Choroid plexus epithelial cell (primary cell): ENCODE measurements around the gene NPAP1.

Experiments used
- DNase-seq: peaks from one replicate; pipeline ENCODE4 v3.0.0-alpha.2; 2010; ENCODE audit warnings: low read depth
- H3K4me3 ChIP-seq: 2 replicates; pipeline ENCODE4 v1.5.1; 2011; ENCODE audit warnings: low read depth, mild to moderate bottlenecking, control low read depth, low read length, moderate library complexity
- TF ChIP-seq, protein P1 (sequence below): conservative IDR thresholded peaks from 2 replicates; pipeline ENCODE4 v1.5.1; 2011; ENCODE audit warnings: low read depth, mild to moderate bottlenecking, control low read depth, inconsistent platforms, low read length, moderate library complexity

NPAP1 gene

GRCh38 chr15:24696842-24697241 lies 21.3 kb downstream of the NPAP1 start:
- no peak for DNase-seq
- TF ChIP-seq, protein P1, sequence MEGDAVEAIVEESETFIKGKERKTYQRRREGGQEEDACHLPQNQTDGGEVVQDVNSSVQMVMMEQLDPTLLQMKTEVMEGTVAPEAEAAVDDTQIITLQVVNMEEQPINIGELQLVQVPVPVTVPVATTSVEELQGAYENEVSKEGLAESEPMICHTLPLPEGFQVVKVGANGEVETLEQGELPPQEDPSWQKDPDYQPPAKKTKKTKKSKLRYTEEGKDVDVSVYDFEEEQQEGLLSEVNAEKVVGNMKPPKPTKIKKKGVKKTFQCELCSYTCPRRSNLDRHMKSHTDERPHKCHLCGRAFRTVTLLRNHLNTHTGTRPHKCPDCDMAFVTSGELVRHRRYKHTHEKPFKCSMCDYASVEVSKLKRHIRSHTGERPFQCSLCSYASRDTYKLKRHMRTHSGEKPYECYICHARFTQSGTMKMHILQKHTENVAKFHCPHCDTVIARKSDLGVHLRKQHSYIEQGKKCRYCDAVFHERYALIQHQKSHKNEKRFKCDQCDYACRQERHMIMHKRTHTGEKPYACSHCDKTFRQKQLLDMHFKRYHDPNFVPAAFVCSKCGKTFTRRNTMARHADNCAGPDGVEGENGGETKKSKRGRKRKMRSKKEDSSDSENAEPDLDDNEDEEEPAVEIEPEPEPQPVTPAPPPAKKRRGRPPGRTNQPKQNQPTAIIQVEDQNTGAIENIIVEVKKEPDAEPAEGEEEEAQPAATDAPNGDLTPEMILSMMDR = no peak
- no peak overlapping the region for H3K4me3 ChIP-seq

- DNase-seq = no peak
- no peak overlapping the region for H3K4me3 ChIP-seq
- TF ChIP-seq, protein P1 = no peak
Measured at GRCh38 chr15:24718289-24719082, 42.9 kb downstream of the NPAP1 start.

GRCh38 chr15:24729760-24730159 lies 54.2 kb downstream of the NPAP1 start:
- TF ChIP-seq, protein P1 = no peak
- no peak for DNase-seq
- no peak overlapping the region for H3K4me3 ChIP-seq
